HepG2 (cell line): Measurements from ENCODE around the gene LRRC4C. TPM values are rescaled to one million over a fixed set of nuclear protein-coding genes. Genes with fewer than 3 reads are reported as not detected.

Source experiments
- ATAC-seq: fragments of 200-7000 bp; cut with Tn5 transposase; 3 replicates; pipeline ENCODE4 v1.9.1; 2020; ENCODE audit warnings: mild to moderate bottlenecking, moderate library complexity
- BruUV-seq: library from RNA; stranded (reverse); fragments of 400-500 nt; replicated peaks from 2 replicates; lab custom pipeline; 2021; lab: Mats Ljungman, UMichigan
- CTCF ChIA-PET: fragments of 300-600 bp; formaldehyde crosslinking; extraction: SDS; loops from one replicate; lab custom pipeline; 2021; ENCODE audit warnings: low total read pairs, inconsistent platforms, low intra/inter-chr PET ratio; lab: Yijun Ruan, JAX
- POLR2A ChIA-PET: fragments of 350-600 bp; sonication (Branson Sonifier 250); formaldehyde crosslinking; loops from one replicate; lab custom pipeline; 2020; ENCODE audit warnings: antibody characterized with exemption, inconsistent platforms; lab: Yijun Ruan, JAX
- DNase-seq: peaks from one replicate; pipeline ENCODE4 v3.0.0-alpha.2; 2015; ENCODE audit warnings: low spot score
- FAIRE-seq: peaks from 3 replicates; lab custom pipeline; 2011; peaks lifted over from hg19 to GRCh38; lab: Jason Lieb, UNC
- H2AFZ ChIP-seq: one replicate; pipeline ENCODE4 v1.6.1; 2011; ENCODE audit warnings: low read length, inconsistent platforms
- H3K27ac ChIP-seq: fragments of 300-600 bp; 3 replicates; pipeline ENCODE4 v1.8.0; 2011; ENCODE audit warnings: mixed run types, mild to moderate bottlenecking, mixed read lengths, low read length, inconsistent platforms; ENCODE audit not compliant: insufficient read depth; ENCODE audit errors: extremely low read length
- H3K27me3 ChIP-seq, 2 experiments: fragments of 200-600 bp in 1 of 2; 2 replicates in 1 of 2; 3 replicates in 1 of 2; pipeline versions ENCODE4 v1.6.0 to v1.8.0; 2011; ENCODE audit warnings: low read length in 2 of 2, mild to moderate bottlenecking in 2 of 2, moderate library complexity in 2 of 2, inconsistent platforms in 1 of 2; ENCODE audit not compliant: insufficient read depth in 2 of 2, control insufficient read depth in 1 of 2
- H3K36me3 ChIP-seq, 2 experiments: fragments of 200-600 bp in 1 of 2; replicated peaks in 1 of 2; 2 replicates in 1 of 2; 3 replicates in 1 of 2; pipeline versions ENCODE4 v1.5.1 to v1.8.0; 2011; ENCODE audit warnings: low read length in 2 of 2, inconsistent platforms in 1 of 2; ENCODE audit not compliant: insufficient read depth in 2 of 2, control insufficient read depth in 1 of 2
- H3K4me1 ChIP-seq: 2 replicates; pipeline ENCODE4 v1.5.1; 2012; ENCODE audit warnings: low read length, inconsistent platforms; ENCODE audit not compliant: insufficient read depth
- H3K4me2 ChIP-seq: 2 replicates; pipeline ENCODE4 v1.6.0; 2011; ENCODE audit warnings: low read depth, low read length, inconsistent platforms
- H3K4me3 ChIP-seq, 3 experiments: fragments of 200-600 bp in 1 of 3; sonication (generic), shearing (Covaris generic) in 1 of 3; replicated peaks in 1 of 3; 2 replicates each; pipeline ENCODE4 v1.5.1; 2011 to 2016; ENCODE audit warnings: low read length in 3 of 3, inconsistent platforms in 2 of 3, low read depth in 2 of 3, mild to moderate bottlenecking in 2 of 3, control low read depth in 1 of 3, mixed read lengths in 1 of 3; ENCODE audit not compliant: insufficient read depth in 1 of 3
- H3K79me2 ChIP-seq: one replicate; pipeline ENCODE4 v1.6.1; 2011; ENCODE audit warnings: low read length, inconsistent platforms; ENCODE audit not compliant: insufficient read depth
- H3K9ac ChIP-seq: 2 replicates; pipeline ENCODE4 v1.6.0; 2011; ENCODE audit warnings: mild to moderate bottlenecking, low read depth, low read length, inconsistent platforms; ENCODE audit not compliant: insufficient read depth
- H3K9me3 ChIP-seq: 2 replicates; pipeline ENCODE4 v1.5.1; 2012; ENCODE audit warnings: mild to moderate bottlenecking, low read length
- H4K20me1 ChIP-seq: 2 replicates; pipeline ENCODE4 v1.6.0; 2011; ENCODE audit warnings: inconsistent platforms, mild to moderate bottlenecking, low read length, moderate library complexity; ENCODE audit not compliant: insufficient read depth
- ATM ChIP-seq: fragments of 450-650 bp; IDR thresholded peaks from 2 replicates; pipeline ENCODE4 v1.7.1; 2017; ENCODE audit warnings: mild to moderate bottlenecking, borderline replicate concordance
- CBX5 ChIP-seq: sonication (generic); formaldehyde crosslinking; IDR thresholded peaks from 2 replicates; pipeline ENCODE4 v1.4.0; 2020; ENCODE audit warnings: missing genetic modification reagents, borderline replicate concordance
- KDM3A ChIP-seq: IDR thresholded peaks from 2 replicates; pipeline ENCODE4 v1.6.1; 2018; ENCODE audit warnings: low read depth, missing compliant biosample characterization
- MEIS2 ChIP-seq: sonication (generic); formaldehyde crosslinking; IDR thresholded peaks from 2 replicates; pipeline ENCODE4 v1.9.0; 2021; ENCODE audit warnings: mild to moderate bottlenecking, missing genetic modification reagents
- NKX3-1 ChIP-seq: sonication (generic); formaldehyde crosslinking; IDR thresholded peaks from 2 replicates; pipeline ENCODE4 v1.5.0; 2020; ENCODE audit warnings: missing genetic modification reagents
- PHF21A ChIP-seq: sonication (generic); formaldehyde crosslinking; IDR thresholded peaks from 2 replicates; pipeline ENCODE4 v1.5.0; 2020; ENCODE audit warnings: mild to moderate bottlenecking, missing genetic modification reagents
- SALL1 ChIP-seq: sonication (generic); formaldehyde crosslinking; IDR thresholded peaks from 2 replicates; pipeline ENCODE4 v1.8.0; 2022; ENCODE audit warnings: mild to moderate bottlenecking, missing genetic modification reagents
- SP140L ChIP-seq: sonication (generic); formaldehyde crosslinking; IDR thresholded peaks from 2 replicates; pipeline ENCODE4 v1.4.0; 2020; ENCODE audit warnings: missing genetic modification reagents, borderline replicate concordance
- THAP11 ChIP-seq: IDR thresholded peaks from 2 replicates; pipeline ENCODE4 v1.6.1; 2016; ENCODE audit warnings: missing biosample characterization, missing genetic modification reagents
- ZNF10 ChIP-seq: sonication (generic); formaldehyde crosslinking; IDR thresholded peaks from 2 replicates; pipeline ENCODE4 v1.4.0; 2020; ENCODE audit warnings: mild to moderate bottlenecking, low read depth, missing genetic modification reagents, borderline replicate concordance
- ZNF292 ChIP-seq: sonication (generic); formaldehyde crosslinking; IDR thresholded peaks from 2 replicates; pipeline ENCODE4 v1.8.1; 2022; ENCODE audit warnings: mild to moderate bottlenecking, low read depth, missing genetic modification reagents, borderline replicate concordance
- ZNF484 ChIP-seq: sonication (generic); formaldehyde crosslinking; IDR thresholded peaks from 2 replicates; pipeline ENCODE4 v1.5.1; 2020; ENCODE audit warnings: mild to moderate bottlenecking, low read depth, missing genetic modification reagents, borderline replicate concordance
- ZNF749 ChIP-seq: sonication (generic); formaldehyde crosslinking; IDR thresholded peaks from 2 replicates; pipeline ENCODE4 v1.8.0; 2022; ENCODE audit warnings: mild to moderate bottlenecking, missing genetic modification reagents, moderate library complexity, borderline replicate concordance
- WGBS: methylation state at CpG from one replicate; pipeline ENCODE4 v1.1.6; 2017; ENCODE audit warnings: low lambda C conversion rate; 5-methylcytosine and 5-hydroxymethylcytosine counted together
- in situ Hi-C: cut with HindIII; loops from 2 replicates; pipeline ENCODE4 v1.10.0; 2017; ENCODE audit warnings: low pct_unique_long_range_greater_than_20kb; ENCODE audit not compliant: extremely low pct_ligation_motif_present
- intact Hi-C: fragments of 100-400 bp; cut with micrococcal nuclease; formaldehyde crosslinking; loops from one replicate; pipeline ENCODE4 v1.10.0; 2022; ENCODE audit not compliant: unreplicated experiment
- polyA plus RNA-seq, 8 experiments: library from polyadenylated mRNA; depleted of rRNA in 3 of 8; stranded (reverse) in 7 of 8; unstranded in 1 of 8; fragments of >200 nt; fragmentation: Illumina TruSeq in 4 of 8; extraction: Trizol in 4 of 8; gene quantifications; 2 replicates each; pipeline versions ENCODE4 v1.2.1 to v1.2.3, GENCODE V29; 2011 to 2016; ENCODE audit warnings: low read depth in 4 of 8, missing spikeins in 1 of 8, mixed read lengths in 1 of 8; ENCODE audit not compliant: insufficient read depth in 1 of 8
- total RNA-seq, 5 experiments: library from RNA; depleted of rRNA; stranded (reverse); fragments of >200 nt; fragmentation: Illumina TruSeq; extraction: Trizol; gene quantifications; 2 replicates each; pipeline ENCODE4 v1.2.3, GENCODE V29; 2016; ENCODE audit warnings: low read depth in 1 of 5
- TF ChIP-seq, protein P1 (sequence below): sonication (generic); formaldehyde crosslinking; IDR thresholded peaks from 2 replicates; pipeline ENCODE4 v1.4.0; 2020; ENCODE audit warnings: mild to moderate bottlenecking, missing genetic modification reagents

The LRRC4C gene
- total and polyA plus RNA-seq, 2 of the 13 experiments (the other 11 are each of a cell fraction or from before 2014, with no cell fraction given) = not detected

DNA sequence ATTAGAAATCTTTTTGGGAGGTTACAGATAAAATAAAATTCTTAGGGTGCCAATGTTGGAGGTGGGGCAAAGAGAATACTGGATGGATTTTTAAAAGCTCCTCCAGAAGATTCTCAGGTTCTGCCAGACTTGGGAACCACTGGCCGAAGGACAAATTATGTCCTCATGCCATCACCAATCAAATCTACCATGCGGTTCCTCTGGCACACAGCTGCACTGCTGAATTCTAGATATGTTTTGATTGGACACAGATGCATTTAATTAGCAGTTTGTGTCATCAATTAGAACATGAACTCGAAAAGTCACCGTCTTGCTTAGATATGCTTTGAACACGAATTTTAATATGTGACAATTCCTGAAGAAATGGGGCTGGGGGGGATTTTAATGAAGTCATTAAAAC lies 1269.2 kb downstream of the LRRC4C start:
- intact Hi-C loops = no loop called here
- no peaks in the 10 kb centered on the region for H4K20me1 ChIP-seq
- no peaks in the 10 kb centered on the region for H3K79me2 ChIP-seq
- H3K4me3 ChIP-seq = no peak overlapping the region
- DNase-seq = no peak
- WGBS = 12% methylated on average over 5 of the region's 5 CpGs
- in situ Hi-C loops = no loop called here
- H3K27ac ChIP-seq = no peak overlapping the region
- H3K4me1 ChIP-seq = no peaks in the 10 kb centered on the region
- no peaks in the 10 kb centered on the region for H3K36me3 ChIP-seq
- H3K4me2 ChIP-seq = no peak overlapping the region
- ChIA-PET CTCF (no interaction called here), POLR2A (no interaction called here)
- TF ChIP-seq NKX3-1 (CRISPR knock-in tag) (no peak), ZNF10 (CRISPR knock-in tag) (no peak), SALL1 (CRISPR knock-in tag) (no peak), ATM (no peak), MEIS2 (CRISPR knock-in tag) (no peak), ZNF292 (CRISPR knock-in tag) (no peak), ZNF749 (CRISPR knock-in tag) (no peak), SP140L (CRISPR knock-in tag) (no peak), KDM3A (CRISPR knock-in tag) (no peak), CBX5 (CRISPR knock-in tag) (no peak), PHF21A (CRISPR knock-in tag) (no peak), THAP11 (no peak), ZNF484 (no peak)
- TF ChIP-seq, protein P1, sequence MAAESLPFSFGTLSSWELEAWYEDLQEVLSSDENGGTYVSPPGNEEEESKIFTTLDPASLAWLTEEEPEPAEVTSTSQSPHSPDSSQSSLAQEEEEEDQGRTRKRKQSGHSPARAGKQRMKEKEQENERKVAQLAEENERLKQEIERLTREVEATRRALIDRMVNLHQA = no peak
- no peak for FAIRE-seq
- H2AFZ ChIP-seq = no peak overlapping the region
- H3K9ac ChIP-seq = no peak overlapping the region
- H3K27me3 ChIP-seq = no peaks in the 10 kb centered on the region
- no TSS peak for BruUV-seq
- no peaks in the 10 kb centered on the region for H3K9me3 ChIP-seq
- no peak for ATAC-seq
